ENCODE measurements around the gene RHOD. TPM values are rescaled to one million over a fixed set of nuclear protein-coding genes. Genes with fewer than 3 reads are reported as not detected.

RHOD gene
- total RNA-seq, 3 donors from 2014 or later: 3.3 to 7.2 (median 3.9) TPM

- ATAC-seq (no peak), DNase-seq (no peak)
- H3K4me3 ChIP-seq: no peak overlapping the region
- no peaks in the 10 kb centered on the region for H3K36me3 ChIP-seq (ENCODE audit: low read depth)
- H3K9me3 ChIP-seq: no peaks in the 10 kb centered on the region
- no peaks in the 10 kb centered on the region for H3K4me1 ChIP-seq (ENCODE audit: low read depth)
- no peak for TF ChIP-seq CTCF (IDR thresholded peaks at IDR 0.05)
- intact Hi-C loops (cut with DNase I, micrococcal nuclease): no loop called here
Measured at GRCh38 chr11:67090717-67091116, 34.1 kb downstream of the RHOD start.

DNA sequence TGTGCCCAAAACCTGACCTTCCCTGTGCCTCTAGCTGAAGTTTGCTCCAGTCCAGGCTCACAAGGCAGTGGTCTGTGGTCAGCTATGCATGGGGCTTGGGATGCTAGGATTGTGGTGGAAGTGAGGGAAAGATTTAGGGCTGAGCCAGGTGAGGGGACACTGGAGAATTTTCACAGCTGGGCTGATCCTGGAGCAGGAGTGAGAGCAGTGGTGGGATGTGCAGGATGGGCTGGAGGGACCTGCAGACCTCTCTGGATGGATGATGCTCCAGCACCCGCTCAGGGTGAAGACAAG lies 38.5 kb downstream of the RHOD start:
- no peaks in the 10 kb centered on the region for H3K36me3 ChIP-seq (ENCODE audit: low read depth)
- H3K4me1 ChIP-seq (ENCODE audit: low read depth): no peaks in the 10 kb centered on the region
- intact Hi-C loops (cut with DNase I, micrococcal nuclease): no loop called here
- TF ChIP-seq CTCF (IDR thresholded peaks at IDR 0.05): peak; percentile 2
- H3K9me3 ChIP-seq: no peaks in the 10 kb centered on the region
- no peak overlapping the region for H3K4me3 ChIP-seq
- ATAC-seq (no peak), DNase-seq (no peak)

GRCh38 chr11:67098799-67099429 lies 42.3 kb downstream of the RHOD start:
- no peak for TF ChIP-seq CTCF (IDR thresholded peaks at IDR 0.05)
- no peak for ATAC-seq
- intact Hi-C loops (cut with DNase I, micrococcal nuclease): no loop called here

DNA sequence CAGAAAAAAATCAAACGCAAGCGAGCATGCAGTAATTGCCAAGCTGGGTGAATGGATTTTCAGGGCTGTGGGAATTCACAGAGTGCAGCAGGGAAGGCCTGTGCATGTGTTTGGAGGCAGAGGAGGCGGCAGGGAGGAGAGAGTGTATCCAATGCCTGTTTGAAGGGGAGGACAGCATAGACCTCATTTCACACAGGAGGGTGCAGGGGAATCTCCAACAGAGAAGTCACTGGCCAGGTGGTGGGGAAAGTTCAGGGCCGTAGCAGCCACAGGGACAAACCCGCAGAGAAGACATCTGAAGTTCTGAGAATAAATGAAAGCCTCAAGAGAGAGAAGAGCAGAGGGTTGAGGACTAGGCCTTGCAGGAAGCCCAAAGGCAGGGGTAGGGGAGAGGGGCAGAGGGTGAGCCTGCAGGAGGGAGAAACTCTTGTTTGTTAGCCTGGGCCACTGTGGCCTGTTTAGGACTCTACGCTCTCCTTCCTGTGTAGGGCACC lies 43.2 kb downstream of the RHOD start:
- DNase-seq (no peak), ATAC-seq (no peak)
- no peak for TF ChIP-seq CTCF (IDR thresholded peaks at IDR 0.05)
- no peaks in the 10 kb centered on the region for H3K4me1 ChIP-seq (ENCODE audit: low read depth)
- no peak overlapping the region for H3K4me3 ChIP-seq
- H3K9me3 ChIP-seq: no peaks in the 10 kb centered on the region
- H3K36me3 ChIP-seq (ENCODE audit: low read depth): no peaks in the 10 kb centered on the region
- intact Hi-C loops (cut with DNase I, micrococcal nuclease): no loop called here

More at GRCh38 chr11:67098799-67099429, 42.3 kb downstream of the RHOD start:
- Histone ChIP-seq H3K9me3 (no peaks in the 10 kb centered on the region), H3K4me3 (no peak overlapping the region), H3K36me3 (ENCODE audit: low read depth) (no peaks in the 10 kb centered on the region), H3K4me1 (ENCODE audit: low read depth) (no peaks in the 10 kb centered on the region)
- DNase-seq: no peak

GRCh38 chr11:67102664-67103063 lies 46.0 kb downstream of the RHOD start:
- TF ChIP-seq CTCF (IDR thresholded peaks at IDR 0.05): no peak
- intact Hi-C loops (cut with DNase I, micrococcal nuclease): no loop called here
- Histone ChIP-seq H3K4me3 (no peak overlapping the region), H3K9me3 (no peaks in the 10 kb centered on the region), H3K4me1 (ENCODE audit: low read depth) (no peaks in the 10 kb centered on the region), H3K36me3 (ENCODE audit: low read depth) (no peaks in the 10 kb centered on the region)
- ATAC-seq: no peak
- no peak for DNase-seq

GRCh38 chr11:67105964-67106363 lies 49.3 kb downstream of the RHOD start:
- ATAC-seq: no peak
- DNase-seq: no peak
- Histone ChIP-seq H3K36me3 (ENCODE audit: low read depth) (no peaks in the 10 kb centered on the region), H3K9me3 (no peaks in the 10 kb centered on the region), H3K4me1 (ENCODE audit: low read depth) (no peaks in the 10 kb centered on the region), H3K4me3 (no peak overlapping the region)
- no peak for TF ChIP-seq CTCF (IDR thresholded peaks at IDR 0.05)
- intact Hi-C loops (cut with DNase I, micrococcal nuclease): no loop called here
